MCF 10A (cell line): ENCODE measurements around the gene AP2M1. TPM values are rescaled to one million over a fixed set of nuclear protein-coding genes. Genes with fewer than 3 reads are reported as not detected.

Source experiments
- BruUV-seq: library from RNA; stranded (reverse); fragments of 400-500 nt; replicated peaks from 2 replicates; lab custom pipeline; 2021; lab: Mats Ljungman, UMichigan
- CTCF ChIA-PET: fragments of 300-600 bp; sonication (Branson Sonifier 250); formaldehyde crosslinking; extraction: SDS; loops from one replicate; lab custom pipeline; 2021; ENCODE audit warnings: antibody characterized with exemption, inconsistent platforms; lab: Yijun Ruan, JAX
- POLR2A ChIA-PET: fragments of 300-600, 350-650 bp; sonication (Branson Sonifier 250); formaldehyde crosslinking; extraction: SDS; loops from one replicate; lab custom pipeline; 2020; ENCODE audit warnings: antibody characterized with exemption, inconsistent platforms; lab: Yijun Ruan, JAX
- DNase-seq: peaks from one replicate; pipeline ENCODE4 v3.0.0-alpha.2; 2018; ENCODE audit not compliant: unreplicated experiment
- H3K27ac Mint-ChIP-seq: one replicate; pipeline ENCODE4 v1.8.0; 2022; ENCODE audit warnings: mild to moderate bottlenecking, low read depth, mixed read lengths; ENCODE audit not compliant: unreplicated experiment
- H3K27me3 Mint-ChIP-seq: one replicate; pipeline ENCODE4 v1.8.0; 2022; ENCODE audit warnings: mixed read lengths; ENCODE audit not compliant: insufficient read depth, unreplicated experiment
- H3K36me3 Mint-ChIP-seq: one replicate; pipeline ENCODE4 v1.8.0; 2022; ENCODE audit warnings: mild to moderate bottlenecking, moderate library complexity, mixed read lengths; ENCODE audit not compliant: insufficient read depth, unreplicated experiment
- H3K4me1 Mint-ChIP-seq: one replicate; pipeline ENCODE4 v1.8.0; 2022; ENCODE audit warnings: mixed read lengths; ENCODE audit not compliant: insufficient read depth, unreplicated experiment
- H3K4me3 Mint-ChIP-seq: one replicate; pipeline ENCODE4 v1.8.0; 2022; ENCODE audit warnings: mild to moderate bottlenecking, moderate library complexity, mixed read lengths; ENCODE audit not compliant: unreplicated experiment
- H3K9me3 Mint-ChIP-seq: one replicate; pipeline ENCODE4 v1.8.0; 2022; ENCODE audit warnings: mixed read lengths; ENCODE audit not compliant: unreplicated experiment
- intact Hi-C: fragments of 100-400 bp; cut with micrococcal nuclease; formaldehyde crosslinking; loops from 2 replicates; pipeline ENCODE4 v1.14.1; 2022
- total RNA-seq: library from RNA; stranded (reverse); gene quantifications from 2 replicates; pipeline ENCODE4 v1.2.3, GENCODE V29; 2022
- TF ChIP-seq, protein P1 (sequence below): fragments of 200-600 bp; IDR thresholded peaks from one replicate; pipeline ENCODE4 v1.8.0; 2022; ENCODE audit warnings: antibody characterized with exemption, mild to moderate bottlenecking; ENCODE audit not compliant: unreplicated experiment

The AP2M1 gene
- total RNA-seq, 1 experiment from 2014 or later, result 301 TPM

DNA sequence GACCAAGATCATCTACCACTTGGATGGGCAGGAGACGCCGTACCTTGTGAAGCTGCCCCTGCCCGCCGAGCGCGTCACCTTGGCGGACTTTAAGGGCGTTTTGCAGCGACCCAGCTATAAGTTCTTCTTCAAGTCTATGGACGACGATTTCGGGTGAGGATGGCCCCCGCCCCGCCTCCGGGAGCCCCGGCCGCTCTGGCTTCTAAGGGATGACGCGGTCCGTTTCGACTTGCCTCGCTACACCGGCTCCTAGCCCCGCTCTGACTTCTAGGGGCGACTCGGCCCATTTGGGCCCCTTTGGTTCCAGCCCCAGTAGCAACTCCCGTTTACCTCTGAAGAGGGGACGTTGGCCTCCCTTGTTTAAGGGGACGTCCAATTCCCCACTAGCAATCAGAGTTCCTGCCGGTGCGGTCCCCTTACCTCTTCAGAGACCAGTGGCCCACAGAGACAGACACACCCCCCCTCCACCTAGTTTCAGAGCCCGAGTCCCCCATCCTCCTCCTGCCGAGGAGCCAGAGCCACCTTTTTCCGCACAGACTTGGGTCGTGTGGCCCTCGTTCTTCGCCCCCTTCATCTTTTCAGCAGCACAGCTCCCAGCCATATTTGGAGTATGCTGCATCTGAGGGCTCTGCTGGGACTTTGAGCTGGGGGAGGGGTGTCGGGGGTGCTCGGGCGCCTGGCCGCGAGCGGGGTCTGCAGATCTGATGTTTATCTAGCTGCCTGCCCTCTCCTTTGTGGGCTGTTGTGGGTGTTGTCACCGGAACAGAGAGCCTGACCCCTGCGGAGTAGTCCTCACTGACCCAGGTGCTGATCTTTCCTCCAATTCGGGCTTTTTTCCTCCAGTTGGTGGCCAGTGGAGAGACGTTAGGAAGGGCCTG, 18.8 kb upstream of the AP2M1 start:
- ChIA-PET POLR2A (interaction anchor here (0.6 to 3.6 kb wide), 12 partner anchors 10 to 610 kb away, joined by 3 to 59 read pairs (median 3); partner anchors contain the start of genes ABCF3, AP2M1, EIF2B5 and PARL), CTCF (interaction anchor here (0.5 to 1.1 kb wide), 5 partner anchors 11 to 260 kb away, joined by 3 to 7 read pairs (median 4); no protein-coding TSS in a partner anchor)
- Mint-ChIP-seq H3K36me3 (peaks cover 7% of the 10 kb centered on the region), H3K4me3 (peak overlapping the region; percentile 97), H3K9me3 (no peaks in the 10 kb centered on the region), H3K27ac (peak overlapping the region; percentile 93), H3K27me3 (no peaks in the 10 kb centered on the region), H3K4me1 (peaks cover 18% of the 10 kb centered on the region)
- BruUV-seq, result no TSS peak
- intact Hi-C loops, result loop anchor here (2.0 kb wide), 1 partner anchor 19 kb away; the partner anchor contains the start of gene AP2M1
- peak; percentile 42 for DNase-seq
- TF ChIP-seq, protein P1, sequence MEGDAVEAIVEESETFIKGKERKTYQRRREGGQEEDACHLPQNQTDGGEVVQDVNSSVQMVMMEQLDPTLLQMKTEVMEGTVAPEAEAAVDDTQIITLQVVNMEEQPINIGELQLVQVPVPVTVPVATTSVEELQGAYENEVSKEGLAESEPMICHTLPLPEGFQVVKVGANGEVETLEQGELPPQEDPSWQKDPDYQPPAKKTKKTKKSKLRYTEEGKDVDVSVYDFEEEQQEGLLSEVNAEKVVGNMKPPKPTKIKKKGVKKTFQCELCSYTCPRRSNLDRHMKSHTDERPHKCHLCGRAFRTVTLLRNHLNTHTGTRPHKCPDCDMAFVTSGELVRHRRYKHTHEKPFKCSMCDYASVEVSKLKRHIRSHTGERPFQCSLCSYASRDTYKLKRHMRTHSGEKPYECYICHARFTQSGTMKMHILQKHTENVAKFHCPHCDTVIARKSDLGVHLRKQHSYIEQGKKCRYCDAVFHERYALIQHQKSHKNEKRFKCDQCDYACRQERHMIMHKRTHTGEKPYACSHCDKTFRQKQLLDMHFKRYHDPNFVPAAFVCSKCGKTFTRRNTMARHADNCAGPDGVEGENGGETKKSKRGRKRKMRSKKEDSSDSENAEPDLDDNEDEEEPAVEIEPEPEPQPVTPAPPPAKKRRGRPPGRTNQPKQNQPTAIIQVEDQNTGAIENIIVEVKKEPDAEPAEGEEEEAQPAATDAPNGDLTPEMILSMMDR, result no peak

DNA sequence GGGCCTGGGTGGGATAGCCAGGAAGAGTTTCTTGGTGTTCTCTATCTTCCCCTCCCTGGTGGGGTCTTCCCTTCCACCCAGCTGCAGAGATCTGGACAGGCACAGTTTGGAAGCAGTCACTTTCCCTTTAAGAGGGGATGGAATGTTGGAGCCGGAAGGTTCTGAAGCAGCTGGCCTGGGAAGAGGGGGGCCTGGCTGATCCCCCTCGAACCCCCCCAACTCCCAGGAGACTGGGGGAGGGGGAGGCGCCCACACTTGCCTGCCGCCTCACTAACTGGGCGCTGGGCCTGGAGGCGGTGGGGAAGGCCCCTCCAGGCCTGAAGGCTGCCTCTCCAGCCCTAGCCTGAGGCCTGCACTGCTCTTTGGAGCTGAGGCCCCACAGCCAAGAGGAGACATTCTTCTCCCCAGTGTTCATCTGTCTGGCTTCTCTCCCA, 18.1 kb upstream of the AP2M1 start:
- Mint-ChIP-seq H3K9me3 (no peaks in the 10 kb centered on the region), H3K27me3 (no peaks in the 10 kb centered on the region), H3K36me3 (peaks cover 7% of the 10 kb centered on the region), H3K4me3 (peak overlapping the region; percentile 97), H3K27ac (peak overlapping the region; percentile 93), H3K4me1 (peaks cover 21% of the 10 kb centered on the region)
- BruUV-seq, result no TSS peak
- DNase-seq, result peak; percentile 25
- ChIA-PET CTCF (interaction anchor here (0.7 to 1.1 kb wide), 3 partner anchors 12 to 143 kb away, joined by 3 to 4 read pairs (median 3); no protein-coding TSS in a partner anchor), POLR2A (interaction anchor here (0.5 to 3.6 kb wide), 13 partner anchors 9 to 609 kb away, joined by 3 to 59 read pairs (median 3); partner anchors contain the start of genes ABCF3, AP2M1, EIF2B5 and PARL)
- TF ChIP-seq, protein P1, result no peak
- intact Hi-C loops, result loop anchor here (2.0 kb wide), 1 partner anchor 18 kb away; the partner anchor contains the start of gene AP2M1

DNA sequence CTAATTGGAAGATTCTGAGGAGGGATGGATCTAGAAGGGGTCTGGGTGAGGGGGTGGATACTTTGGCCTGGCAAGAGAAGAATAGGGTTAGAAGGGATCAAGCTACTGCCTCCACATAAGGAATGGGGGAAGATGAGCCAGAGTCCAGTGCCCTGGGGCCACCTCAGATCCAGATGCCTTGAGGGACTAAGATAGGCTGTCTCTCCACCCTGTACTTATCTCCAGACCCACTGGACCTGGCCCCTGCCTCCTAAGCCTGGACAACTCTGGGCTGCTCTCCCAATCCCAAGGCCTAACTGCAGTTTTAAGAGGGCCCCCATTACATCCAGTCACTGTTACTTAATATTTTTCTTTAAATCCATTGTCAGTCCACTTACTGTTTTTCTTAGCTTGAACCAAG, 17.4 kb upstream of the AP2M1 start:
- BruUV-seq, result no TSS peak
- Mint-ChIP-seq H3K9me3 (no peaks in the 10 kb centered on the region), H3K27ac (peak overlapping the region; percentile 93), H3K36me3 (peaks cover 7% of the 10 kb centered on the region), H3K4me1 (peaks cover 24% of the 10 kb centered on the region), H3K4me3 (peak overlapping the region; percentile 97), H3K27me3 (no peaks in the 10 kb centered on the region)
- CTCF ChIA-PET, result interaction anchor here (0.5 to 1.1 kb wide), 2 partner anchors 13 to 137 kb away, joined by 3 to 4 read pairs; no protein-coding TSS in a partner anchor
- DNase-seq, result no peak
- intact Hi-C loops, result loop anchor here (2.0 kb wide), 1 partner anchor 18 kb away; the partner anchor contains the start of gene AP2M1
- TF ChIP-seq, protein P1, result no peak
- POLR2A ChIA-PET, result interaction anchor here (0.5 to 3.6 kb wide), 5 partner anchors 13 to 85 kb away, joined by 3 to 59 read pairs (median 13); partner anchors contain the start of genes ABCF3, AP2M1 and EIF2B5
